D341Med (cell line): Measurements from ENCODE around the gene APOL1.
"Not testable (repeated sequence)": the region's sequence is repeated elsewhere in the genome, so short reads cannot be mapped to it uniquely, and the experiment has no call there.

Experiments
- DNase-seq: peaks from one replicate; pipeline ENCODE4 v3.0.0; 2012; ENCODE audit warnings: low spot score

The APOL1 gene

DNA sequence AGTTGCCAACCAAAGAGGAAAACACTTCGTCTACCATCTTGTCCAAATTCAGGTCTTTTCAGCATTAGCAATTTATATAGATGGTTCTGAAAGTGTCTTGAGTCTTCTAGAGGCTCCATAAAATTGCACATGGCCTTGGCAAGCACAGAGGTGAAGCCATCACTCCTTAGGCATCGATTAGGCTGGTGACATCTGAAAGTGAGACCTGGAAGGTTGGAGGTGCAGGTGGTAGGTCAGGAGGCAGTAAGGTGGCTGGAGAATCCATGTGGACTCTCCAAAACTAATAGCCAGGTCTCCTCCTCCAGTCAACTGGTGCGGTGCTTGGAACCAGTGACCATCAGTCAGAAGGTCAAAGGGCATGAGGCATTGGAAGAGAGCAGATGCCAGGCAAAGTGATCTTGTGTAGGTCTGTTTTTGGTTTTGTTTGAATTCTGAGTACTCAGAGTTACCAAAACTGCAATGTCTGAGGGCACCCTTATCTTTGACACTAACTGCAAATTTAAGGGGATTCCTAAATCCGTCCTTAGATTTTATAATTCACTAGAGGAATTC lies 7.1 kb upstream of the APOL1 start:
- no peak for DNase-seq

DNA sequence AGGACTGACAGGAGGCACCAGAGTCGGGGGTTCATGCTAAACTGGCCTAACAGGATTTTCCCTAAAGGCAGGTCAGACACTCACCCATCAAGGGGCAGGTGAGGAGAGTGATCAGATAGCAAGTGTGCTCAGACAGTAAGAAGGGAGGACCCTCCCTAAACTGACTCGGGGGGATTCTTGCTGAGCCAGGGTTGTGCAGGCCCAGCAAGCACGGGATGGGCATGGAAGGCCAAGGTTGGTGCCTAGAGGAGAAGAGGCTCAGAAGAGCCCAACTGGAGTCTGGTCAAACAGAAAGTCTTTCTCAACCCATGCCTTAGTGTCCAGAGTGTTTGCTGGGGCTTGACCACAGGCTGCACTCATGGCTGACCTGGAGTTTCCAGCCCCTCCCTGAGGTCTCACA lies 6.2 kb upstream of the APOL1 start:
- no peak for DNase-seq

DNA sequence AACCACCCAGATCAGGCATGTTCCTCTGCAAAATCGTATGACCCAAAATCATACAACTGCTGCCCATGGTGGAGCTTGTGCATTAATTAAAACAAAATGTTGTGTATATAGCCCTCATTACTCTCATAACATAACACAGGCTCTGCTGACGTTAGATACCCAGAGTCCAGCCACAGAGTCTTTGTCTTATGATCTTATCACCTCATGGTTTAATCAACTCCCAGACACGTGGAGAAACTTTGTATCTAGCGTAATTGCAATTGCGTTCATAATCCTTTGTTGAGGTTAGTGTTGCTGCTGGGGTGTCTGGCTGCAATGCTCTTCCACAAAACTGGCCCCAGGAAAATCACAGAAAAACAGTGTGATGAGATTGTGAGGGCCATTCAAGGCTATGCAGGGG lies 5.0 kb upstream of the APOL1 start:
- no peak for DNase-seq

DNA sequence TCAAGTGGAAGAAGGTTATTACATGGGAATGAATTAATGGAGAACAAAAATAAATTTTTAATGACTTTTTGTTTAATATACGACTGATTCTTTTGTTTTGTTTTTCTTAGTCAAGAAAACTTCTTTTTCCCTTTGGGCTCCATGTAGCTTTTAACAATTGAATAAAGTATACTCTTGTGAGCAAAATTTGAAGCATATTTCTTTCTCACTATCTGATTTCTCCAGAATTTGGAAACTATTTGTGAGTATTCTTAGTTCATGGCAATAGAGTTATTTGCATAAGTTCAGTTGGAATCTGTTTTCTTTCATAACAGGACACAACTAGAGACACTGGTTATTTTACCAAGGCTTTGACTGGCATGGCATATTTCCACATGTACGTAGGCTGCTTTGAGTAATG lies 3.8 kb upstream of the APOL1 start:
- DNase-seq: no peak

DNA sequence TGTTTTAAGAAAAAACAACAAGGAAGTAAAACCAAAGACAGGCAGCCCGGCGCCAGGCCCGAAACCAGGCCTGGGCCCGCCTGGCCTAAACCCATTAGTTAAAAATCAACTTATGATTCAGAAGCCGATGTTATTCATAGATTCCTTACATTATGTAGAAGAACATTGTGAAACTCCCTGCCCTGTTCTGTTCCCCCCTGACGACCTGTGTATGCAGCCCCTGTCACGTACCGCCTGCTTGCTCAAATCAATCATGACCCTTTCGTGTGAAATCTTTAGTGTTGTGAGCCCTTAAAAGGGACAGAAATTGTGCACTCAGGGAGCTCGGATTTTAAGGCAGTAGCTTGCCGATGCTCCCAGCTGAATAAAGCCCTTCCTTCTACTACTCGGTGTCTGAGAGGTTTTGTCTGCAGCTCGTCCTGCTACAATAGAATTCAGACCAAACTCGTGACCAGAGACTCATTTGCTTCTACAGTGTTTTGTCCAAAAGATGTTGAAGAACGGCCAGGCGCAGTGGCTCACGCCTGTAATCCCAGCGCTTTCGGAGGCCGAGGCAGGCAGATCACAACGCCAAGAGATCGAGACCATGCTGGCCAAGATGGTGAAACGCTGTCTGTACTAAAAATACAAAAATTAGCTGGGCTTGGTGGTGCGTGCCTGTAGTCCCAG lies 2.5 kb upstream of the APOL1 start:
- DNase-seq: not testable (repeated sequence)

DNA sequence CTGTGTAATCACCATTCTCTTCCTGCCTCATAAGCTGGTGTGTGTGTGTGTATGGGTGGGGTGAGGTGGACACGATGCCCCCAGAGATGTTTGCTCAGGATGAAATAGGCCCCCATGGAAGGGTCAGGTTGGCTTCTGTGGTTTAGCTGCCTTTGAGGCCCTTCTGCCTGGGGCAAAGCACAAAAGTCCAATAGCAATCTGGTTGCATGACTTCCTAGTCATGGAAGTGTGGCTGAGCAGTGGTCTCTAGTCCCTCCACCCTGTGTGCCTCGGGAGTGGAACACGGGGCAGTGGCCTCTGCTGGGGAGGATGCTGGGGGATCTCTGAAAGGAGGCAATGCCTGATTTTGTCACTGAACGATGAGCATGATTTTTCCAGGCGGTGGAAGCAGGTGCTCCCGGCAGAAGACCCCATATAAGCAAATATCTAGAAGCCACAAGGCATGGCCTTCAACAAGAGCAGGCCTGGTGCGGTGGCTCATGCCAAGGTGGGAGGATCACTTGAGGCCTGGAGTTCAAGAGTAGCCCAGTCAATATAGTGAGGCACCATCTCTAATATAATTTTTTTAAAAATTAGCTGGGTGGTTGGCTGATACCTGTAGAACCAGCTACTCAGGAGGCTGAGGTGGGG lies 839 bp upstream of the APOL1 start:
- not testable (repeated sequence) for DNase-seq

DNA sequence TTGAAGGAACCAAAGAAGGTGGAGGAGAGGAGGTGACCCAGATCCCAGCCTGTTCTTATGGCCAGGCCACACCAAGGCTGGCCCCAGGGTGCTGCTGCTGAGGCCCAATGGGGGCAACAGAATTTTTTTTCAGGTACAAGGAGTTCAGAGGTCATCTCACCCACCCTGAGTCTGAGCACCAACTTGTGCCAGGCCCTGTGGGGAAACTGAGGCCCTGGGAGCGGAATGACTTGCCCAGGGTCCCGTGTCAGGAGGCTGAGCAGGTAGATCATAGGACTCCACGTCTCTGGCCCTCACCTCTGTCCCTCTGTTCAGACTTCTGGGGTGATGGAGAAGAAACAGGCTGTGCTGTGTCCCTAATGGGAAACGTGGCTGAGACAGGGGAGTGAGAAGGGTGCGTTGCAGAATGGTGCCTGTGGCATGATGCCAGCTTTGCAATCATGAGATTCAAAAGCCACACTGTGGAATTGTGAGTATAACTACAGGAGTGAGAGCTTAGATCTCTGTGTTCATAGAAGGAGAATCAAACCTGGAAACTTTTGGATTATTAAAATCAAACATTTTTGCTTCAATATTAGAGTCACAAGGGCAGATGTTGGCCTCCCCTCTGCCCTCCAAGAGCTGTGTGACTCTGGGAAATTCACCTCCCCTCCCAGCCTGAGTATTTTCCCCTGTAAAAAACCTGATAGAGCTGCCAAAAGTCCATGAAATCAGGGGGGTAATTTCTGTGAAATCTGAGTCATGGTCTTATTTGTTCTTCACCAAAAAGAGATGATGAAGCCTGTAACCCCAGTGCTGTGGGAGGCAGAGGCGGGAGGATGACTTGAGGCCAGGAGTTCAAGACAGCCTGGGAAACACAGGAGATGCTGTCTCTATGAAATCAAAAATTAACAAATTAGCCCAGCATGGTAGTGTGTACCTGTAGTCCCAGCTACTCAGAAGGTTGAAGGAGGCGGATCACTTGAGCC lies 874 bp downstream of the APOL1 start:
- DNase-seq: no peak

DNA sequence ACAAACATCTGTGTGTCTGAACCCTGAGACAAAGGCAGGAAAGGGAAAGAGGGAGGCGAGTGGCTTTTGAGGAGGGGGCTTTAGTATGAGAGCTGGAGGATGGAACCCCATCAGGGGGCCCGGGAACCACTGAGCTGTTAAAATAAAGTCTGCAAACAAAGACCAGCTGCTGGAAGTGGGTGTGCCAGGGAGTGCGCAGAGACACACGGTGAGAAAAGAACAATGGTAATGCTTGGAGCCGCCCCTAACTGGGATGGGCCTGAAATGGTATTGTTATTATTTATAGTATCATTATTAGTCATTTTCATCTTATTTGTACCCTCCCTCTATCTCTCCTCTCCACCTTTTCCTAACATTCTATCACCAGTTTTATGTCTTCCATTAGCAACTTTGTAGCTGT lies 2.6 kb downstream of the APOL1 start:
- DNase-seq: not testable (repeated sequence)

DNA sequence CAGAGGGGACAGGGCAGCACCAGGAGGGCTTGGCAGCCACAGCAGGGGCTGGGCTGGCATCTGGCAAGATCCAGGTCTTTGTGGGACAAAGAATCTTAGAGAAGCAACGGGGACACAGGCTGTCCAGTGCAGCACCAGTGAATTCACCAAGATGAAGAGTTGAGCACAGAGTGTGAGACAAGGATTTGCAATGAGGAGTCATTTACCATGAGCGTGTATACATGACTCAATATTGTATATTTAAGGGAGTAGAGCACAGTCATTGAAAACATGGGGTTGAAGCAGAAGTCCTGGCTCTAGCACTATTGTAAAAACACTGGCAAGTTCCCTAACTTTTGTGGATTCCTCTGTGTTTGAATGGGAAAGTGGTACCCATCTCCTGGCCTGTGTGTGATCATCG lies 3.5 kb downstream of the APOL1 start:
- DNase-seq: no peak

DNA sequence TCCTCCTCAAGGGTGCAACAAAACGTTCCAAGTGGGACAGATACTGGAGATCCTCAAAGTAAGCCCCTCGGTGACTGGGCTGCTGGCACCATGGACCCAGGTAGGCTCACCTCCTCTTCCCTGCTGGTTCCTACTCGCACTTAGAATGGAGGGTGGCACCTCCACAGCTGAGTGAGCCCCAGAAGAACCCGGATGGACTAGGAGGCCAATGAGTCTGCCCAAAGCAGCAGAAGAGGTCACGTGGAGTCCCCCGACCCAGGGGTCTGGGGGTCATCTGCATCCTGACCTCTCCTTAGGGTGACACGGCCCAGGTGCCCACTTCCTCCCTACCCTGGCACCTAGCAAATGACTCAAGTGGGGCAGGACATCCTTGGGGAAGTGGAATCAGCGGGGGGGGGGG lies 4.4 kb downstream of the APOL1 start:
- no peak for DNase-seq

DNA sequence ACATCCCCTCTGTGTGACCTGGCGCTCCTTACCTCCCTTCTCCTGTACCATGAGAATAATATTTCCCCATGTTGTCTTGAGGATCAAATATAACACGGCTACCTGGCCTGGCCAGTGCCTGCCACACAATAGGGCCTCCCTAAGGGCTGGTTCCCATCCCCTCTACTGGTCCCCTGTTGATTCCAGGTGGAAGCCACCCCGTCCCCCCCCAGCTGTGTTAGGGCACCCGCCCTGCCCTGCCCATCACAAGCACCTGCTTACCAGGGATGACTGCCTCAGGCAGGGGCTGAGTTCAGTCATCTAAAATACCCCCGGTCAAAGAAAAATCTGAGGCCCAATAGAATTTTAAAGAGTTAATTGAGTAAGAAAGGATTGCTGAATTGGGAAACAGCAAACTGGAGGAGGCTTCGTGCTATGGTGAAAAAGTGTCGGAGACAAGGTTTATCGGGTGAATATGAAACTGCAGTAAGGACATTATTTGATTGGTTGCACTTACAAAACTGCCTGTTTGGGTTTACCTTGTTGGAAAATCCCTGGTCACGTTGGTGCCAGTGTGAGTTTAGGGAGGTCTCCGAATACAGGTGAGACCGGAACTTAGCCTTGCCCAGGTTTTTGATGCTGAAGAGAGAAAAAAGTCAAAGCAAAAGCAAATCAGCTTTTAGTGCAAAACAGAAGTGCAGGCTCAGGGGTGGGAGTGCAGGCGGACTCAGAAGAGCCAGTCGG lies 5.2 kb downstream of the APOL1 start:
- no peak for DNase-seq

DNA sequence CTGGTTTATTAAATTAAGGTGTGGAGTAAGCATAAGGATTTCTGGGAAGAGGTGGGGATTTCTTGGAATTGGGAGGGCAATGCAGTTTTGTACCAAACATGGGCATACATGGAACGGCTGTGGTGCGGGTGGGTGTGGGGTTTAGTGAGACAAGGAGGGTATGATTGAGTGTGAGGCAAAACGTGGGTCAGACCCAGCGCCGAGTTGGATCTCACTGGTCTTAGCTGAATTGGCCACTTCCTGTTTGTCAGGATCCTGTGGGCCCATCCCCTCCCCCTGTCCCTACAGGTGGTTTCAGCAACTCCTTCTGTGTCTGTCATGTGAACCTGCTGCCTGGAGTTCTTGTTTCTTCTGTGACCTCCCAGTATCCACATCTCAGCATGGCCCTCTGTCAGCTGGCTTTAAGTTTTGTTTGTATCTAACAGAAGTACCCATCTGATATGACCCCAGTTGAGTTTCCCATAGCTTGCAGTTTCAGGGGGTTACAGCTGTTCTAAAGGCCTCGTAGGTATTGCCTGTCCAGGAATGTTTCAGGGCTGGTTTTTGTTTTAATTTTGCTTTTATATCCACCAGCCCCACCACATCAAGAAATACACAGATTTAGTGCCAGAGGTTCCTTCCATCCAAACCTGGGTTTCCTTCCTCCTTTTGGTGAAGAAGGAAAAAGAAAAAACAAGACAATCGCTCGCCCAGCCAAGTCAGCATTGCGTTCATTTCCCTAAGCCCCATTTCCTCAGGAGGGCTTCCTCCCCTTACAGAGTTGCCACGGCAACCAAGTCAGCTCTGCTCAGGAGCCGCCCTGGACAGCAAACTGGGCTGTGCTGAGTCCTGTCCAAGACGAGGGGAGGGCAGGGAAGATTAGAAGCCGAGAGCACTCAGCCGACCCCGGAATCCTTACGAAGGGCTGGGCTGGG lies 6.0 kb downstream of the APOL1 start:
- DNase-seq: no peak

DNA sequence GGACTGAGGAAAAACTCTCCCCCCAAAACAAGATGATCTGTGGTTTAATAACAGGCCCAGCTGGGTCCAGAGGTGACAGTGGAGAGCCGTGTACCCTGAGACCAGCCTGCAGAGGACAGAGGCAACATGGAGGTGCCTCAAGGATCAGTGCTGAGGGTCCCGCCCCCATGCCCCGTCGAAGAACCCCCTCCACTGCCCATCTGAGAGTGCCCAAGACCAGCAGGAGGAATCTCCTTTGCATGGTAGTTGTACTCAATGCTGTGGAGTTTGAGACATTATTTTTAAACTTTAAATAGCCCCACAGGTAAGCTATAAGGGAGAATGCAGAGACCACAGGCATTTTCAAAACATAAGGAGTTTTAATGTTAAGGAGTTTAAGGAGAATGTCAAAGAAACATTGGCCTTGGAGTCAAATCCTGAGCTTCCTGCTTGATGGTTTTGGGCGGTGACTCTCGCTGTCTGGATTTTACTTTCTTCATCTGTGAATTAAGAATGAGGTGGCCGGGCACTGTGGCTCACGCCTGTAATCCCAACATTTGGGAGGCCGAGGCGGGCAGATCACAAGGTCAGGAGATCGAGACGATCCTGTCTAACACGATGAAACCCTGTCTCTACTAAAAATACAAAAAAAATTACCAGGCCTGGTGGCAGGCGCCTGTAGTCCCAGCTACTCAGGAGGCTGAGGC lies 6.8 kb downstream of the APOL1 start:
- no peak for DNase-seq

DNA sequence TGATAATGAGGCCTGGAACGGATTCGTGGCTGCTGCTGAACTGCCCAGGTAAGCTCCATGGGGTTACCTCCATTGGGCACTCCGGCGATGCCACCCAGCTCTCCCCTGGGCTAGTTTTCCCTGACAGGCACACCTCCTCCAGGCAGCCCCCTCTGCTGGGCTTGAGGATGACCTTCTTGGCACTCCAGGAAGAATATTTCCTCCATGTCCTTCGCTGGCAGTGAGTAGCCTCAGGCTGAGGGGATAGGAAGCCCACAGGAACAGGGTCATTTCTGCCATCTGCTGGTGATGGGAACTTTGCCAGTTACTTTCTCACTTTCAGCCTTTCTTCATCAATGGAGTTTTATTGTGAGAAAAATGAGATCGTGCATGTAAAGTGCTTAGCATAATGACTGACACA lies 8.7 kb downstream of the APOL1 start:
- not testable (repeated sequence) for DNase-seq

DNA sequence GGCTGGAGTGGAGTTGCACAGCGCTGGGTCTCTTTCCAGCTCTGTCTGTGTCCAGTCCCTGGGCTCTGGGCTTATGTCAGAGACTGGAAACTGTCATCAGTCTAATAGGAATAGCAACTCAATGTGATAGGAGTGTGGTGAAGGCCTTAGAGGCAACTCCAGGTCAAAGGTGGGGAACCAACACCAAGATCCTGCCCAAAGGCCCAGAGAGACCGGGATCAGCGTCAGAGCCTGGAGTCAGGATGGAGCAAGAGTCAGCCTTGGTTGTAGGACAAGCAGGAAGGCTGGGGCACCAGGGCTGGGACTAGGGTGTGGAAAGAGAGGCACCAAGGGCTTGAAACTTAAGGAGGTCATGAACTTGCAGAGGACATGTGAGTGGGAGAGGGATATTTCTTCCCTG lies 9.4 kb downstream of the APOL1 start:
- DNase-seq: not testable (repeated sequence)

DNA sequence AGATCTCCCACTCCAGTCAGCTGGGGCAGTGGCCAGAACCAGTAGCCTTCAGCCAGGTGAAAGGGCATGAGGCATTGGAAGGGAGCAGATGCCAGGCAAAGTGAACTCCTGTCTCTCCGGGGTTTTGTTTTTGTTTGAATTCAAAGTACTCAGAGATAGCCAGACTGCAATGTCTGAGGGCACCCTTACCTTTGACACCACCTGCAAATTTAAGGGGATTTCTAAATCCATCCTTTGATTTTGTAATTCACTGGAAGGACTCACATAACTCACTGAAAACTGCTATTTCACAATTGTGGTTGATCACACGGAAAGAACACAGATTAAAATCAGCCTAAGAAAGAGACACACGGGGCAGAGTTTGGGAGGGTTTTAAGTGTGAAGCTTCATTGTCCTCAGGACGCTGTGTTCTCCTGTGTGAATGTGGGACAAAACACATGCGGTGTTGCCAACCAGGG lies 10.3 kb downstream of the APOL1 start:
- not testable (repeated sequence) for DNase-seq

DNA sequence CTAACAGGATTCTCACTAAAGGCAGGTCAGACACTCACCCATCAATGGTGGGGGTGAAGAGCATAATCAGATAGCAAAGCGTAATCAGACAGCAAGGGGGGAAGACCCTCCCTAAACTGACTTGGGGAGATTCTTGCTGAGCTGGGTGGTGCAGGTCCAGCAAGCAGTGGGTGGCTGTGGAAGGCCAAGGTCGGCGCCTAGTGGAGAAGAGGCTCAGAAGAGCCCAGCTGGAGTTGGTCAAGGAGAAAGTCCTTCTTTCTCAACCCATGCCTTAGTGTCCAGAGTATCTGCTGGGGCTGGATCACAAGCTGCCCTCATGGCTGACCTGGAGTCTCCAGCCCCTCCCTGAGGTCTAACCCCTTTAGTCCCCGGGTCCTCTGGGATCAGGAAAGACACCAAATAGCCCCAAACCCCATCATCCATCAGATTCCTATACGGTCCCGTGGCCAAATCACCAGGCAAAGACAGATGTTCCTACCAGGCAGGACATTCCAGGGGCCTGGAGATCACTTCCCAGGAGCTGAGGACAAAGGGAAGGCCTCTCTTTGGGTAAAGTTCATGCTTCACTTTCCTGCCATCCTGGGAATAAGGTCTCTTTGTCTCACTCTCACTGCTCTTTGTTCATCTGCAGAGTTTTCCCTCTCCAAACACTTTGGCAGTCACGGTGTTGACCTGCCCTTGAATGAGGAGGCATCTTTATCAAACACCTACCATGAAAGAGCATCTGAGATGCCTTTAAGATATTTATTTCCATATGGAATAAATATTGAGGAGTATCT lies 11.1 kb downstream of the APOL1 start:
- DNase-seq: not testable (repeated sequence)

DNA sequence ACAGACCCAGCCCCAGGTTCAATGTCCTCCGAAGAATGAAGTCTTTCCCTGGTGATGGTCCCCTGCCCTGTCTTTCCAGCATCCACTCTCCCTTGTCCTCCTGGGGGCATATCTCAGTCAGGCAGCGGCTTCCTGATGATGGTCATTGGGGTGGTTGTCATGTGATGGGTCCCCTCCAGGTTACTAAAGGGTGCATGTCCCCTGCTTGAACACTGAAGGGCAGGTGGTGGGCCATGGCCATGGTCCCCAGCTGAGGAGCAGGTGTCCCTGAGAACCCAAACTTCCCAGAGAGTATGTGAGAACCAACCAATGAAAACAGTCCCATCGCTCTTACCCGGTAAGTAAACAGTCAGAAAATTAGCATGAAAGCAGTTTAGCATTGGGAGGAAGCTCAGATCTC lies 14.1 kb downstream of the APOL1 start:
- no peak for DNase-seq

DNA sequence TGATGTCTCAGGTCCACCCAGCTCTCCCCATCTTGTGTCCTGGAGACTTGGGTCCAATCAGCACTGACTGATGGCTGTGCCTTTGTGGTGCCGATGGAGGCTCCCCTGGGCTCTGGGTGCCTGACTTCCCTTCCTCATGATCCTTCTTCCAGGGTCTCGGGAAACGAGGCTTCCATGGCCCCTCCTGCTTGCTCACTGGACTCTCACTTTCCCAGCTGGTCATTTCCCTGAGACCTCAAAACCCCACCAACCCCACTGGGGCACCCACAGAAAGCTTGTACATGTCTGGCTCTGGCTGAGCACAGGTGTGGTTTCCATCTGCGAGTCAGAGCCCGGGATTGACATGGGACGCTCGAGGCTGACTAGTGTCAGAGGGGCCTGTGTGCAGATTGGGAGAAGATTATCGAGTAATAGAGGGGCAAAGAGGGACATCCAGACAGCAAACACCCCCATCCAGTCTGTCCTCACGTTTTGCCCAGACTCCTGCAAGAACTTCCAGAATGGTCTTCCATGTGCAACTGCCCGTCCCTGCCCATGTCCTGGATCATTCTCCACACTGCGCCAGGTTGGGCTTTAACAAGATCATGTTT lies 15.1 kb downstream of the APOL1 start:
- DNase-seq: no peak
